Bone marrow (tissue), 2 donors: ENCODE data around the gene ZNF382.

Experiments
- DNase-seq, 2 donors: peaks; one replicate each; lab custom pipeline; 2025; lab: John Stamatoyannopoulos, UW

ZNF382 gene

GRCh38 chr19:36679455-36679854 is 74.3 kb downstream of the ZNF382 start:
- no peak for DNase-seq
